ENCODE measurements around the gene TNFAIP8.

The TNFAIP8 gene

GRCh38 chr5:119329666-119330065, 26.2 kb upstream of the TNFAIP8 start:
- no peak for DNase-seq

- peak; percentile 75 for DNase-seq
These were observed 25.2 kb upstream of the TNFAIP8 start for GRCh38 chr5:119330367-119331183.

GRCh38 chr5:119331566-119332095, 24.2 kb upstream of the TNFAIP8 start:
- no peak for DNase-seq

- no peak for DNase-seq
These were observed 23.6 kb upstream of the TNFAIP8 start for GRCh38 chr5:119332208-119332607.

GRCh38 chr5:119332978-119333401, 22.8 kb upstream of the TNFAIP8 start:
- no peak for DNase-seq

GRCh38 chr5:119333421-119333851, 22.4 kb upstream of the TNFAIP8 start:
- DNase-seq, result peak; percentile 39

GRCh38 chr5:119335261-119335677, 20.6 kb upstream of the TNFAIP8 start:
- DNase-seq, result no peak

GRCh38 chr5:119336262-119336661, 19.6 kb upstream of the TNFAIP8 start:
- no peak for DNase-seq

GRCh38 chr5:119336845-119337580, 18.8 kb upstream of the TNFAIP8 start:
- no peak for DNase-seq

GRCh38 chr5:119338326-119338946, 17.4 kb upstream of the TNFAIP8 start:
- no peak for DNase-seq

GRCh38 chr5:119339344-119339743, 16.5 kb upstream of the TNFAIP8 start:
- DNase-seq, result no peak

- DNase-seq, result no peak
These were observed 15.9 kb upstream of the TNFAIP8 start for GRCh38 chr5:119339965-119340364.

GRCh38 chr5:119340597-119341218, 15.1 kb upstream of the TNFAIP8 start:
- DNase-seq, result no peak

GRCh38 chr5:119341452-119342349, 14.1 kb upstream of the TNFAIP8 start:
- no peak for DNase-seq

GRCh38 chr5:119342406-119342805, 13.4 kb upstream of the TNFAIP8 start:
- no peak for DNase-seq

GRCh38 chr5:119343052-119343451, 12.8 kb upstream of the TNFAIP8 start:
- no peak for DNase-seq

GRCh38 chr5:119343766-119344165, 12.1 kb upstream of the TNFAIP8 start:
- peak; percentile 75 for DNase-seq

GRCh38 chr5:119344231-119344630, 11.6 kb upstream of the TNFAIP8 start:
- no peak for DNase-seq

- DNase-seq, result no peak
These were observed 10.0 kb upstream of the TNFAIP8 start for GRCh38 chr5:119345861-119346260.

- no peak for DNase-seq
These were observed 9.4 kb upstream of the TNFAIP8 start for GRCh38 chr5:119346394-119346793.

GRCh38 chr5:119347574-119347973, 8.2 kb upstream of the TNFAIP8 start:
- no peak for DNase-seq

- no peak for DNase-seq
These were observed 7.8 kb upstream of the TNFAIP8 start for GRCh38 chr5:119347991-119348390.

Data from activated naive CD4-positive, alpha-beta T cell treated with Interleukin-2 at 50 U/mL for 16 hours (primary cell).